Endothelial cell of hepatic sinusoid (primary cell): ENCODE measurements around the gene C9orf72.
"Not testable (repeated sequence)": the region's sequence is repeated elsewhere in the genome, so short reads cannot be mapped to it uniquely, and the experiment has no call there.

Source experiments
- in situ Hi-C: cut with HindIII; loops from 2 replicates; pipeline ENCODE4 v1.10.0; 2017; ENCODE audit warnings: low sequenced_read_pairs

The C9orf72 gene, protein sequence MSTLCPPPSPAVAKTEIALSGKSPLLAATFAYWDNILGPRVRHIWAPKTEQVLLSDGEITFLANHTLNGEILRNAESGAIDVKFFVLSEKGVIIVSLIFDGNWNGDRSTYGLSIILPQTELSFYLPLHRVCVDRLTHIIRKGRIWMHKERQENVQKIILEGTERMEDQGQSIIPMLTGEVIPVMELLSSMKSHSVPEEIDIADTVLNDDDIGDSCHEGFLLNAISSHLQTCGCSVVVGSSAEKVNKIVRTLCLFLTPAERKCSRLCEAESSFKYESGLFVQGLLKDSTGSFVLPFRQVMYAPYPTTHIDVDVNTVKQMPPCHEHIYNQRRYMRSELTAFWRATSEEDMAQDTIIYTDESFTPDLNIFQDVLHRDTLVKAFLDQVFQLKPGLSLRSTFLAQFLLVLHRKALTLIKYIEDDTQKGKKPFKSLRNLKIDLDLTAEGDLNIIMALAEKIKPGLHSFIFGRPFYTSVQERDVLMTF

DNA sequence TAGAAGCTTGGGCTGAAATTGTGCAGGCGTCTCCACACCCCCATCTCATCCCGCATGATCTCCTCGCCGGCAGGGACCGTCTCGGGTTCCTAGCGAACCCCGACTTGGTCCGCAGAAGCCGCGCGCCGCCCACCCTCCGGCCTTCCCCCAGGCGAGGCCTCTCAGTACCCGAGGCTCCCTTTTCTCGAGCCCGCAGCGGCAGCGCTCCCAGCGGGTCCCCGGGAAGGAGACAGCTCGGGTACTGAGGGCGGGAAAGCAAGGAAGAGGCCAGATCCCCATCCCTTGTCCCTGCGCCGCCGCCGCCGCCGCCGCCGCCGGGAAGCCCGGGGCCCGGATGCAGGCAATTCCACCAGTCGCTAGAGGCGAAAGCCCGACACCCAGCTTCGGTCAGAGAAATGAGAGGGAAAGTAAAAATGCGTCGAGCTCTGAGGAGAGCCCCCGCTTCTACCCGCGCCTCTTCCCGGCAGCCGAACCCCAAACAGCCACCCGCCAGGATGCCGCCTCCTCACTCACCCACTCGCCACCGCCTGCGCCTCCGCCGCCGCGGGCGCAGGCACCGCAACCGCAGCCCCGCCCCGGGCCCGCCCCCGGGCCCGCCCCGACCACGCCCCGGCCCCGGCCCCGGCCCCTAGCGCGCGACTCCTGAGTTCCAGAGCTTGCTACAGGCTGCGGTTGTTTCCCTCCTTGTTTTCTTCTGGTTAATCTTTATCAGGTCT lies at the start of gene C9orf72:
Gene C9orf72 (minus strand): TSS at position 564 of the 716 bp plus-strand sequence. CDS start 6,361 bp downstream, outside the sequence.
- in situ Hi-C loops = no loop called here

DNA sequence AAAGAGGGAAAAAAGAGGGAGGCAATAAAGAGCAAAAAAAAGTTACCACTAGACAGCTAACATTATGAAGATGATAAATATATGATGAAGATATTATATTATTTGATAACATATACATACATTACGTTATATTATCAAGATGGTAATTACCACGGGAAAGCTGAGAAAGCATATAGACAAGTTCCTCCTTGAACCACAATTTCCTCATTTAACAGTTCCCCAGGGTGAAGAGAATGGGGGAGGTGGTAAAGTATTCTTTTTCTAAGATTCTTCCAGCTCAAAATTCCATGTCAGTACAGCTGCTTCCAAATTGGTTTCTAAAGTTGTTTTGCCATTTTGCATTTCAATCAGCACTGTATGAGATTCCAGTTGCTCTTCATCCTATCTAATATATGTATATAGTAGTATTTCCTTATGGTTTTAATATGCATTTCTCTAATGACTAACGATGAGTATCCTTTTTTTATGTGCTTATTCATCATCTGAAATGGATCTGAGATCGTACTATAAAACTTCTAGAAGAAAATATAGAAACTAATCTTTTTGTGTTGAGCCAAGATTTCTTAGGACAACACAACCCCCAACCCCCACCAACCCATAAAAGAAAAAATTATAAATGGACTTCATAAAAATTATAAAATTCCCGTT lies 49.5 kb upstream of the C9orf72 start:
- in situ Hi-C loops = no loop called here

DNA sequence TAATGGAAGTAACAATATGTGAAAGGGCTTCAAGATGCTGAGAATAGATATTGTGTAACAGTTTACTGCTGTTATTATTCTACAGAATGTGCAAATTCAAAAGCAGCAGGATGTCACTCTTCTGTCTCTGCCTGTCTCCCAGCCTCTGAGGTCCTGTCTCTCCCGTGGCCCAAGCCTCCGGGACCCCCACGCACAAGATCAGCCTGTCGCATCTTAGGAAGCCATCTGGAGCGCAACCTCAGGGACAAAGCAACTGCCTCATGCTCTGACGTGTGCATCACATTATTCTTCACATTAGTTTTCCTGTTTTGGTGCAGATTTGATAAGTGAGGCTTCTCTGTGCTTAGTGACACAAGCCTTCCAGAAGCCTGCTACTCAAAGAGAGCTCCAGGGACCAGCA lies 46.5 kb upstream of the C9orf72 start:
- in situ Hi-C loops = no loop called here

DNA sequence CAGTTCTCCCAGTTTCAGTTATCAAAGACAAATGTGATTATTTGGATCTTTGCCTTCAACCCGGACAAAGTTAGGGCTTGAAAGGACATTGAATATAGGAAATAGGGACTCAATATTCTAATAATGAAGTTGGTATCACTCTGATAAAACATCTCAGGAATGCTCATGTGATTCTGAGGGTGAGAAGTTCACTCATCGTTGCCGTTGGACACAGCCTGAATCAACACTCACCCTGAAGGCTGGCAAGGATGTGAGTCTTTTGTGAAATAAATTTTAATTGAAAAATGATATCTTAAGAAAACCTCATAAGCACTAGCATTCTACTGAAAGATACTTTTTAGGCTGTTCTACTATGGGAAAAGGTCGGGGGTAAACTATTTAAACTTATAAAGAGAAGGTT lies 44.8 kb upstream of the C9orf72 start:
- in situ Hi-C loops = no loop called here

DNA sequence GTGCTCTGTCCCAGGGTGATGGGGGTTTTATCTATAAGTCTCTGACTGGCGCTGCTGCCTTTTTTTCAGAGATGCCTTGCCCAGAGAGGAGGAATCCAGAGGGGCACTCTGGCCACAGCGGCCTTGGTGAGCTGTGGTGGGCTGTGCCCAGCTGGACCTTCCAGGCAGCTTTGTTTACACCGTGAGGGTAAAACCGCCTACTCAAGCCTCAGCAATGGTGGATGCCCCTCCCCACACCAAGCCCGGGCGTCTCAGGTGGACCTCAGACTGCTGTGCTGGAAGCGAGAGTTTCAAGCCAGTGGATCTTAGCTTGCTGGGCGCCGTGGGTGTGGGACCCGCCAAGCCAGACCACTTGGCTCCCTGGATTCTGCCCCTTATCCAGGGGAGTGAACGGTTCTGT lies 41.3 kb upstream of the C9orf72 start:
- in situ Hi-C loops = no loop called here

DNA sequence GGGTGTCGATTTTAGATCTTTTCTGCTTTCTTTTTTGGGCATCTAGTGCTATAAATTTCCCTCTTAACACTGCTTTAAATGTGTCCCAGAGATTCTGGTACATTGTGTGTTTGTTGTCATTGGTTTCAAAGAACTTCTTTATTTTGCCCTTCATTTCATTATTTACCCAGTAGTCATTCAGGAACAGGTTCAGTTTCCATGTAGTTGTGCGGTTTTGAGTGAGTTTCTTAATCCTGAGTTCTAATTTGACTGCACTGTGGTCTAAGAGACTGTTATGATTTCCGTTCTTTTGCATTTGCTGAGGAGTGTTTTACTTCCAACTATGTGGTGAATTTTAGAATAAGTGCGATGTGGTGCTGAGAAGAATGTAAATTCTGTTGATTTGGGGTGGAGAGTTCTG lies 38.8 kb upstream of the C9orf72 start:
- in situ Hi-C loops = not testable (repeated sequence)

DNA sequence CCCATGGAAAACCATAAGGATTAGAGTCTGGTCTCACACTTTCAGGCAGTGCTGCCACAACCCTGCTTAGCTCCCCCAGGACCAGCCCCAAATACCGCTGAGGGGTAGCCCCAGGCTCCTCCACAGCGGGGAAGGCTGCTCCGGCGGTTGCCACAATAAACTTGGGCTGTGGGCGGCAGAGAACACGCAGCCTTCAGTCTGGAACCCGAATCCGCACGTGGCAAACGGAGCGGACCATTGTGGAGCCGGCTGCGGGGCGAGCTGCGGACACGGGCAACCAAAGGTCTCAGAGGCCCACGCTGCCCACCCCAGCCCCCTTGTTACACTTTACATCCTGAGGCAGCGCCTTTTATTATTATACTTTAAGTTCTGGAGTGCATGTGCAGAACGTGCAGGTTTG lies 37.3 kb upstream of the C9orf72 start:
- in situ Hi-C loops = no loop called here

DNA sequence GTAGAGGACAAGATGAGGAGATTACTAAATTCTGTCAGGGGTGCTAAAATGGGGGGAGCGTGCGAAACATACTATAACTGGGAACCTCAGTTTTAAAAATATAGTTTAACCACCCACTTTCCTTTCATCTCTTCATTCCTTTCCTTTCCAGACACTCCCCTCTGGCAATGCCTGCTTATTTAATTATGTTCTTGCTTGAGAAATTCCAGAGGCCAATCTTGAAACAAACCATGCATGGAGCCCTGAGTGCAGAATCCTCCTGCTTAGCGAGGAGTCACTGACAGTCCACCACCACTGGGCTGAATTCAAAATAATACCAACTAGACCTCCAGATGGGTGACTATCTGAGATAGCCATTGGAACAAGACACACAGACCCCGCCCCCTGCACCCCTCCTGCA lies 29.7 kb upstream of the C9orf72 start:
- in situ Hi-C loops = no loop called here

DNA sequence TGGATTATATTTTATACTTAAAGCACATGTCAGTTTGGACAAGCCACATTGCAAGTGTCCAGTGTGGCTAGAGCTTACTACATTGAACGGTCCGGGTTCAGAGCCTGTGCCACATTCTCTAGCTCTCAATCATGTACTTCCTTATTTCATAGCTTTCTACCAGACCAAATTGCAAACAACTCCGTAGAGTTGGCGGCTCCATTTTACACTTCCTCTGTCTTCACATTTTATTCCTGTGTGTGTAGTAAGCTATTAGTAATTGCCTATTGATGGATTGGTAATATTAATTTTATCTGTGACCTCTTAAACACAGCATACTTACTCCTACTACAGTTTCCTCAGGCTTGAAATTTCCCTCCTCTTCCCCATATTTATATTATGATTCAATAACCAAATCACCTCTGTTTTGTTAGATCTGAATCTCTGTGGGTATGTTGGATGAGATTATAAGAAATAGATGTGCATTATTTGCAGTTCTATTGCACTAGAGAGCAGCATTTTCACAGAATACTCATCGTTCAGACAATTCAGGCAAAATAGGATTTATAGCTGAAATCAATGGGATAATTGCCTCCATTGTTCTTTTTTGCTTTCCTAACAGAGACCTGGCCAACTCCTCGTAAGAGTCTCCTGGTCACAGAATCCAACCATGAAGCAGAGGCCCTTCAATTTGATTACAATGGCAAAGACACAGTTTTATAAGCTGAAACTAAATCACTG lies 29.0 kb upstream of the C9orf72 start:
- in situ Hi-C loops = no loop called here

DNA sequence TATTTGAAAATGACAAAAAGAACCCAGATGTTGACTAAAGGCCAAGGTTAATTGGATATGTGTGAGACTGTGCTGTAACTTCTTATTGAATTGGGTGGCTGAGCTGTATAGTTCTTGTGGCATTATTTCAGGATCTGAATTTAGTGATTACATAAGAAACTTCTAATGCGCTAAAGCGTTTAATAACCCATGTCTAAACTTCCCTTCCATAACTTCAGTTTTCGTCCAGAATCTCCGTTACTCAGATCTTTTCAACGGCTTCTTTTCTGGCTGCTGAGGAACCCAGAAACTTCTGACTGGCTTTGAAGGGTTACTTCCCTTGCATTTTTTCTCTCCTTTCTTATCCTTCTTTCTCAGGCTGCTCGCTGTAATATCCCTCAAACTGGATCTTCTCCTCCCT lies 28.1 kb upstream of the C9orf72 start:
- in situ Hi-C loops = no loop called here

DNA sequence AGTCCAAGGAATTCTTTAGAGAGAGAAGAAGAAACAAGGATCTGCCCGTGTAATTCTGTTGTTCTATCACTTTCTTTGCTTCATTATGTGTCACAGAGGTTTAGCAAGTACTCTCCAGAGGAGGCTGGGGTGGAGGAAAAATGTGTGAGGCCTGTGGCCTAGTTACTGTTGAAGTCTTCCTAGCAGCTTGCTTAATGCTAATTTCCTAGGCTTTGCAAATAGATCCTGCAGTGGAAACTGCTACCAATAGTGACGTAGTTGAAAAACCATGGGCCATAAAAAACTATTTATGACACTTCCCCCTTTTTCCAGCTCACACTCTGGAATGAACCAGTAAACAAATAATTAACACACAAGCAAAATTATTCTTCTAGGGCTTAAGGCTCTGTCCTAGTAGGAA lies 27.0 kb upstream of the C9orf72 start:
- in situ Hi-C loops = no loop called here

DNA sequence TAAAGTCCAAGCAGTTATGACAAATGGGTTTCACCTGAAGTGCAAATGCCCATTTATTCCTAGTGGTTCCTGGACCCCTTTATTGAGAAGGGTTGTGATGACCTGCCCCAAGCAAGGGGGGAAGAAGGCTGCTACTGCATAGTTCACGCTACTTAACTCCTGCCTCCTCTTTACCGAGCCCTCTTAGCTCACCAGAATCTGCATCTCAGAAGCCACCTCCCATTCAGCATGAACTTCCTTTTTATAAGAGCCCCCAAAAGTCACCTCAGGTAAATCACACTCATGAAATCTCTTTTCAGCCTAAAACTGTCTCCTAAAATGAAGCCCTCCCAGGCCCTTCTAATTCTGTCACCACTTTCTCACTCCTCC lies 26.6 kb upstream of the C9orf72 start:
- in situ Hi-C loops = no loop called here

DNA sequence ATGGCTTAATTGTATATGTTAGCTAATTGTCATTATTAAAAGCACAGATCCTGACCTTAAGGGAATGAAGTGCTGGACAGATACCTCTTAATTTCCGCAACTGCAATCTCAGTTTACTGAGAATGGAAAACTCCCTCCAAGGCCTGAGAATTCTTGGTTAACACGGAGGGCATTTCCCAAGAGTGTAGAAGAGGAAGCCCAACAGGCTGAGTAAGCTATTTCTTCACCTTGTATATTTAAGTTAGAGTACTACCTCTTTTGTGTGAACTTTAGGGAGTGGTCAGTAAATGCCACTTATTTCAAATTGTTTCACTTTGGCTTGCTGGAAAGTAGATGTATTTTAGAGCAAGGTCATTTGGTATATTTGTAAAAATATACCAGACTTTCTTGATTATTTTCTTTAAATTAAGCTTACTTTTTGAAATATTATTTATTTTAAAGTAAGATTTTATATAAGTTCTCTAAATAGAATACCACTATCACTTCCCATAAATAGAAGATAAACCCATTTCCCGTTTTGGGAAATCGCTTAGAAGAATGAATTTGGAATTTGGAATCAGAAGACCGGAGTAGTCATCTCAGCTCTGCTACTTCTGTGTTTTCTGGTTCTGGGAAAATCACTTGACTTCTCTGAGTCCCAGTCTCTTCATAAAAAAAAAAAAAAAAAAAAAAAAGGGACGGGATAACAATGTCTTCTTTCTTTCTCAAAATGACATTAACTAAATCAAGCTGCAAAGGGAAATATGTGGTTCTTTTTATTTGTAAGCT lies 26.0 kb upstream of the C9orf72 start:
- in situ Hi-C loops = no loop called here

DNA sequence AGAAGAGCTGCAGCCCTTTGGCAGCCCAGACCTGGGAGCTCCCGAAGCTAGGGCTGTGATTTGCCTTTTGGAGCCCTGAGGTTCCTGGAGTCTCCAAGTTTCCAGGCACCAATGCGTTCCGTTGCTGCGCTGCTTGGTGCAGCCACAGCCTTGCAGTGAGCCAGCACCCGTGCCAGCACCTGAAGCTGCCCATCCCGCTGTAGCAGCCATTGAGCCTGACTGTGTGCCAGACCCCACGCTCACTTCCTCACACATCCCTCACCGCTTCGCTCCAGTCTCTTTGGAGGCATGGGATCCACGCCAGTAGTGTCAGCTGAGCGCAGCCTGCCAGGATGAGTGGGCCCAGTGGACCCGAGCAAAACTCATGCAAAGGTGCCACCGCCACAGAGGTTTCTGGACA lies 22.5 kb upstream of the C9orf72 start:
- in situ Hi-C loops = no loop called here

DNA sequence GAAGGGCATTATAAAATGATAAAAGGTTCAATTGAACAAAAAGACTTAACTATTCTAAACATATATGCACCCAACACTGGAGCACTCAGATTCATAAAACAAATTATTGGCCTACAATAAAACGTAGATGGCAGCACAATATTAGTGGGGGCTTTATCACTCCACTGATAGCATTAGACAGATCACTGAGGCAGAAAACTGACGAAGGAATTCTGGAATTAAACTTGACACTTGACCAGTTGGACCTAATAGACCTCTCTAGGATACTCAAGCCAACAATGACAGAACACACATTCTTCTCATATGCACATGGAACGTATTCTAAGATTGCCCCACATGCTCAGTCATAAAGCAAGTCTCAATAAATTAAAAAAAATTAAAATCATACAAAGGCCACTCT lies 18.4 kb upstream of the C9orf72 start:
- in situ Hi-C loops = no loop called here

DNA sequence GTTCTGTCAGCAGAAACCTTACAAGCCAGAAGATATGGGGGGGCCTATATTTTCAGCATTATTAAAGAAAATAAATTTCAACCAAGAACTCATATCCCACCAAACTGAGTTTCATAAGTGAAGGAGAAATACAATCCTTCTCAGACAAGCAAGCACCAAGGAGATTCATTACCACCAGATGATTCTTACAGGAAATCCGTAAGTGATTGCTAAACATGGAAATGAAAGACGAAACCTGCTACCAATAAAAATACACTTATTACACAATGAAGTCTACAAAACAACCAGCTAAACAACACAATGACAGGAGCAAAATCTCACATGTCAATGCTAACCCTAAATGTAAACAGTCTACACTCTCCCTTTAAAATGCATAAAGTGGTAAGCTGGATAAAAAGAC lies 17.8 kb upstream of the C9orf72 start:
- in situ Hi-C loops = no loop called here

DNA sequence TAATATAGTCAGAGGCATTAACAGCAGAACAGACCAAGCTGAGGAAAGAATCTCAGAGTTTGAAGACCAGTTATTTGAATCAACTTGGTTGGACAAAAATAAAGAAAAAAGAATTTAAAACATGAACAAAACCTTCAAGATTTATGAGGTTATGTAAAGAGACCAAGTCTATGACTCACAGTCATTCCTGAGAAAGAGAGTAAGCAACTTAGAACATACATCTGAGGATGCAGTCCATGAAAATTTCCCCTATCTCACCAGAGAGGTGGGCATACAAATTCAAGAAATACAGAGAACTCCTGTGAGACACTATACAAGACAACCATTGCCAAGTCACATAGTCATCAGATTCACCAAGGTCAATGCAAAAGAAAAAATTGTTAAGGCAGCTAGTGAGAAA lies 17.4 kb upstream of the C9orf72 start:
- in situ Hi-C loops = no loop called here

DNA sequence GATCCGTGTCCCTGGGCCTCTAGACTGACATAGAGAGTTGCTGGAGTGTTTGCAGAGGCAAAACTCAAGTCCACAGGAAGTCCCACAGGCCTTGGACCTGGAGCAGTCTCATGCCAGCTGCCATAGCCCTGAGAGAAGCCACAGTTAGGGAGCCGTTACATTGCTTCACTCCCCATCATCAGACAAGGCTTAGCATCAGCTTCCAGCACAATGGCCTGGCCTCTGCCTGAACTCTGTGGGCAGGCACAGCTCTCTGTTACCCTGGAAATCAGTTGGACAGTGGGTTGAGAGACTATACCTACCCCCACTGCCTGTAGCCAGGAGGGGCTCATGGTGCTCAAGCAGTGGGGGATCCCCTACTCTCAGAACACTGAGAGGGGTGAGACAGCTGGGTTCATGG lies 16.2 kb upstream of the C9orf72 start:
- in situ Hi-C loops = no loop called here

DNA sequence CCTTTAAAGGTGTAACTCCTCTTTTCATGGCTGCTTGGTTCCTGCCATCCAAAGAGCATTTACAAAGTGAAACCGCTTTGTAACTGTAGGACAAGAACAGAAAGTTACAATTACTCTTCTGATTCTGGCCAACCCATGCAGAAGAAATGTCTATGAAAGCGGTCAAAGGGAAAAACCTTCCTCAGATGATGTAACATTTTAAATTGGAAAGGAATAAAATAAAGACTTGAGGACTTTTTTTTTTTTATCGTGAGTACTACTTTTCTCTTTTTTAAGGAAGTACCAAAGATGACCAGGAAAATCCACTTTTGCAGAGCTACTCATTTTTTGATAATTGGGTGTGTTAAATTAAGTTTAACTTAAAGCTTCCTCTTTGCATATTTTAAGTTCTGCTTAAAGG lies 13.0 kb upstream of the C9orf72 start:
- in situ Hi-C loops = no loop called here

DNA sequence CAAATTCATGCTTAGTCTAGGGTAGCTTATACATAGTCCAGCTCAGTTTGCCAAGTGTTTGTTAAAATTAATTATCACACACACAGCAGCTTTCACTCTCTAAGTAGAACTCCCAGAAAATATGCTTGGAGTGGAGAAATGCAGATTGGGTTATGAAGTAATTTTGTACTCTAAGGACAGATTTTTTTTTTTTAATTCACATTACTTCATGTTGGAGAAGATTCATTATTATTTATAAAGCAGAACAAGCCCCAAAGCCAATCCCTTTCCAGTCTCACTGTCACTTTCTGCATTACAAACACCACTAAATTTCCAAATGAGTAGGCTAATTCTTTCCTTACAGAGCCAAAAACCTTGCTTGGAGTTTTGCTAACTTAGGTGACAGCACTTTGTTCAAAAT lies 11.7 kb upstream of the C9orf72 start:
- in situ Hi-C loops = no loop called here
